Measurements from ENCODE around the gene ACOT8. TPM values are rescaled to one million over a fixed set of nuclear protein-coding genes. Genes with fewer than 3 reads are reported as not detected.
A peak's percentile ranks its signal among the peaks of the same experiment; 100 is the strongest.

ACOT8 gene
- total RNA-seq, 1 donor from 2014 or later: 23.6 TPM

- DNase-seq (ENCODE audit: extremely low spot score, unreplicated experiment): no peak
- peaks cover 28% of the 10 kb centered on the region for H3K36me3 Mint-ChIP-seq (ENCODE audit: unreplicated experiment)
- TF ChIP-seq, protein P1, sequence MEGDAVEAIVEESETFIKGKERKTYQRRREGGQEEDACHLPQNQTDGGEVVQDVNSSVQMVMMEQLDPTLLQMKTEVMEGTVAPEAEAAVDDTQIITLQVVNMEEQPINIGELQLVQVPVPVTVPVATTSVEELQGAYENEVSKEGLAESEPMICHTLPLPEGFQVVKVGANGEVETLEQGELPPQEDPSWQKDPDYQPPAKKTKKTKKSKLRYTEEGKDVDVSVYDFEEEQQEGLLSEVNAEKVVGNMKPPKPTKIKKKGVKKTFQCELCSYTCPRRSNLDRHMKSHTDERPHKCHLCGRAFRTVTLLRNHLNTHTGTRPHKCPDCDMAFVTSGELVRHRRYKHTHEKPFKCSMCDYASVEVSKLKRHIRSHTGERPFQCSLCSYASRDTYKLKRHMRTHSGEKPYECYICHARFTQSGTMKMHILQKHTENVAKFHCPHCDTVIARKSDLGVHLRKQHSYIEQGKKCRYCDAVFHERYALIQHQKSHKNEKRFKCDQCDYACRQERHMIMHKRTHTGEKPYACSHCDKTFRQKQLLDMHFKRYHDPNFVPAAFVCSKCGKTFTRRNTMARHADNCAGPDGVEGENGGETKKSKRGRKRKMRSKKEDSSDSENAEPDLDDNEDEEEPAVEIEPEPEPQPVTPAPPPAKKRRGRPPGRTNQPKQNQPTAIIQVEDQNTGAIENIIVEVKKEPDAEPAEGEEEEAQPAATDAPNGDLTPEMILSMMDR (IDR thresholded peaks at IDR 0.05): no peak
- no peak overlapping the region for H3K27ac Mint-ChIP-seq (ENCODE audit: unreplicated experiment)
- H3K9me3 Mint-ChIP-seq (ENCODE audit: unreplicated experiment): no peaks in the 10 kb centered on the region
- no peaks in the 10 kb centered on the region for H3K27me3 Mint-ChIP-seq (ENCODE audit: unreplicated experiment)
- no peak overlapping the region for H3K4me3 Mint-ChIP-seq (ENCODE audit: unreplicated experiment)
- peaks cover 12% of the 10 kb centered on the region for H3K4me1 Mint-ChIP-seq (ENCODE audit: unreplicated experiment)
Measured at GRCh38 chr20:45896641-45897161, 39.5 kb upstream of the ACOT8 start.

DNA sequence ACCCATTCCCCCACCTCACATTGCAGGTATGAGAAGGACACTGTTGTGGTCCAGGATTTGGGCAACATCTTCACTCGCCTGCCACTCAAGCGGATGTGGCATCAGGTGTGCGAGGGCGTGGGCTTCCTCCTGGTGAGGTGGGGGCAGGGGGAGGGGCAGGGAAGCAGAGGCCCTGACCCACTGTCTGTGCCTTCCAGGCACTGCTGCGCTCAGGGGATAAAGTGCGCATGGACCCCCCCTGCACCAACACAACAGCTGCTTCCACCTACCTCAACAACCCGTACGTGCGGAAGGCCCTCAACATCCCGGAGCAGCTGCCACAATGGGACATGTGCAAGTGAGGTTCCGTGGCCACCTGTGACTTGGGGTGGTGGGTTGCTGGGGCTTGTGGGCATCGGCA lies 37.6 kb upstream of the ACOT8 start:
- Mint-ChIP-seq H3K36me3 (ENCODE audit: unreplicated experiment) (peaks cover 28% of the 10 kb centered on the region), H3K9me3 (ENCODE audit: unreplicated experiment) (no peaks in the 10 kb centered on the region), H3K27me3 (ENCODE audit: unreplicated experiment) (no peaks in the 10 kb centered on the region), H3K27ac (ENCODE audit: unreplicated experiment) (no peak overlapping the region), H3K4me3 (ENCODE audit: unreplicated experiment) (no peak overlapping the region), H3K4me1 (ENCODE audit: unreplicated experiment) (peaks cover 15% of the 10 kb centered on the region)
- no peak for DNase-seq (ENCODE audit: extremely low spot score, unreplicated experiment)
- TF ChIP-seq, protein P1 (IDR thresholded peaks at IDR 0.05): no peak

DNA sequence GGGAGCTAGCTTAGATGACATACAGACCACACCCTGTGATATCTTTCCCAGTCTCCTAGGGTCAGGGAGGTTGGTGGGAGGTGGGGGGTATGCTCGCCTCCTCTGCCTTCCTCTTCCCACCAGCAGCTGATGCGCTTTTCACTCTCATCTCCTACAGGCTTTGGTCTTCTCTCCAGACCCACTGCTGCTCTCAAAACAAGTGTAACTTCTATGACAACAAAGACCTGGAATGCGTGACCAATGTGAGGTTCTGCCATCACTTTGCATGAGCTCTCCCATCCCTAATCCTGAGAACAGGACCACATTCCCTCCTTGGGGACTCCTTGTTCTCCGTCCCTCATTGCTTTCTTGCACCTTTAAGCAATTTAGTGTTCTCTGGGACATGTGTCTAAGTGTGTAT lies 36.6 kb upstream of the ACOT8 start:
- Mint-ChIP-seq H3K27ac (ENCODE audit: unreplicated experiment) (no peak overlapping the region), H3K36me3 (ENCODE audit: unreplicated experiment) (peaks cover 24% of the 10 kb centered on the region), H3K4me3 (ENCODE audit: unreplicated experiment) (peak overlapping the region; percentile 14), H3K27me3 (ENCODE audit: unreplicated experiment) (no peaks in the 10 kb centered on the region), H3K9me3 (ENCODE audit: unreplicated experiment) (no peaks in the 10 kb centered on the region), H3K4me1 (ENCODE audit: unreplicated experiment) (peaks cover 18% of the 10 kb centered on the region)
- no peak for DNase-seq (ENCODE audit: extremely low spot score, unreplicated experiment)
- TF ChIP-seq, protein P1 (IDR thresholded peaks at IDR 0.05): no peak

DNA sequence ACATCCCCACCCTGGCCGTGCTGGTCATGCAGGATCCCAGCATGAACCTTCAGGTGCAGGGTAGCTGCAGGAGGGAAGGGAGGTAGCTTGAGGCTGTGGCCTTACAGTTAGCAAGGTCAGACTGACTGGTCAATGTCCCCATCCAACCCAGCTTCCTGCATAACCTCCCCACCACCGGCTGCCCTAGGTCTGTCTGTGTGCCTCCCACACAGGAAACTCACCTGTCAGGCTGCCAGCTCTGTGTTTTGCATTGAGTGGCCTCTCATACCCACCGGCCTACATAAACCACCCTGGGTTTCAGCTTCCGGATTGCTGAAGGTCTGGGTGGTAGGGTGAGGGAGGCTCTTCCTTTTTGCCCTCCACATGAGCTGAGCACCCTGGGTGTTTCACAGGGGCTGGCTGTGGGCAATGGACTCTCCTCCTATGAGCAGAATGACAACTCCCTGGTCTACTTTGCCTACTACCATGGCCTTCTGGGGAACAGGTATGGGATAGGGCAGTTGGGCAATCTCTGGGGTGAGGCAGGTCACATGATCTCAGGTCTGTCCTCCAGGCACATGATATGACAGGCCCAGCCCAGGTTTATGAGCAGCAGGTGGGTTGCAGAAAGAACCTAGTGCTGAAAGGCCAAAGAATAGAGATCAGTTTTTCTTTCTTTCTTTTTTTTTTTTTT lies 35.8 kb upstream of the ACOT8 start:
- Mint-ChIP-seq H3K36me3 (ENCODE audit: unreplicated experiment) (peaks cover 21% of the 10 kb centered on the region), H3K27ac (ENCODE audit: unreplicated experiment) (no peak overlapping the region), H3K4me1 (ENCODE audit: unreplicated experiment) (peaks cover 18% of the 10 kb centered on the region), H3K27me3 (ENCODE audit: unreplicated experiment) (no peaks in the 10 kb centered on the region), H3K4me3 (ENCODE audit: unreplicated experiment) (peak overlapping the region; percentile 88), H3K9me3 (ENCODE audit: unreplicated experiment) (no peaks in the 10 kb centered on the region)
- no peak for DNase-seq (ENCODE audit: extremely low spot score, unreplicated experiment)
- TF ChIP-seq, protein P1 (IDR thresholded peaks at IDR 0.05): no peak

GRCh38 chr20:45892049-45892825 lies 35.0 kb upstream of the ACOT8 start:
- H3K27me3 Mint-ChIP-seq (ENCODE audit: unreplicated experiment): no peaks in the 10 kb centered on the region
- peaks cover 18% of the 10 kb centered on the region for H3K4me1 Mint-ChIP-seq (ENCODE audit: unreplicated experiment)
- peak overlapping the region; percentile 88 for H3K4me3 Mint-ChIP-seq (ENCODE audit: unreplicated experiment)
- no peaks in the 10 kb centered on the region for H3K9me3 Mint-ChIP-seq (ENCODE audit: unreplicated experiment)
- H3K27ac Mint-ChIP-seq (ENCODE audit: unreplicated experiment): peak overlapping the region; percentile 86
- DNase-seq (ENCODE audit: extremely low spot score, unreplicated experiment): no peak
- TF ChIP-seq, protein P1 (IDR thresholded peaks at IDR 0.05): peak; percentile 9
- H3K36me3 Mint-ChIP-seq (ENCODE audit: unreplicated experiment): peaks cover 13% of the 10 kb centered on the region

All from osteocyte (in vitro differentiated cells).